Uterus (tissue), 2 donors: Measurements from ENCODE around the gene PDS5B.

ENCODE experiments used
- CTCF ChIP-seq, 4 experiments: fragments of 200-600 bp in 2 of 4; fragments of 450-650 bp in 2 of 4; sonication (generic) in 2 of 4; IDR thresholded peaks; one replicate each; pipeline ENCODE4 v1.5.1; 2016 to 2019; ENCODE audit warnings: antibody characterized with exemption in 4 of 4, mild to moderate bottlenecking in 2 of 4, moderate library complexity in 1 of 4
- POLR2A ChIP-seq, 2 donors: fragments of 450-650 bp; IDR thresholded peaks; one replicate each; pipeline ENCODE4 v1.6.1; 2016; ENCODE audit warnings: antibody characterized with exemption in 2 of 2, mild to moderate bottlenecking in 1 of 2, moderate library complexity in 1 of 2

- TF ChIP-seq POLR2A (IDR thresholded peaks at IDR 0.05) (no peak), CTCF (IDR thresholded peaks at IDR 0.05) (no peak)
Measured at GRCh38 chr13:32746474-32746873, 160.2 kb downstream of the PDS5B start.
